LNCaP clone FGC (cell line): ENCODE measurements around the gene MEAK7.

ENCODE experiments used
- DNase-seq: peaks from one replicate; pipeline ENCODE4 v3.0.0-alpha.2; 2011; ENCODE audit warnings: low read depth
- H3K4me3 ChIP-seq: 2 replicates; pipeline ENCODE4 v1.5.1; 2011; ENCODE audit warnings: mild to moderate bottlenecking, low read depth, low read length, control low read depth
- TF ChIP-seq, protein P1 (sequence below): IDR thresholded peaks from 2 replicates; pipeline ENCODE4 v1.5.1; 2012; ENCODE audit warnings: mild to moderate bottlenecking; ENCODE audit not compliant: control insufficient read depth, insufficient read depth; ENCODE audit errors: extremely low read depth

Gene MEAK7

GRCh38 chr16:84500531-84500930 lies 3.9 kb downstream of the MEAK7 start:
- no peak for DNase-seq
- TF ChIP-seq, protein P1, sequence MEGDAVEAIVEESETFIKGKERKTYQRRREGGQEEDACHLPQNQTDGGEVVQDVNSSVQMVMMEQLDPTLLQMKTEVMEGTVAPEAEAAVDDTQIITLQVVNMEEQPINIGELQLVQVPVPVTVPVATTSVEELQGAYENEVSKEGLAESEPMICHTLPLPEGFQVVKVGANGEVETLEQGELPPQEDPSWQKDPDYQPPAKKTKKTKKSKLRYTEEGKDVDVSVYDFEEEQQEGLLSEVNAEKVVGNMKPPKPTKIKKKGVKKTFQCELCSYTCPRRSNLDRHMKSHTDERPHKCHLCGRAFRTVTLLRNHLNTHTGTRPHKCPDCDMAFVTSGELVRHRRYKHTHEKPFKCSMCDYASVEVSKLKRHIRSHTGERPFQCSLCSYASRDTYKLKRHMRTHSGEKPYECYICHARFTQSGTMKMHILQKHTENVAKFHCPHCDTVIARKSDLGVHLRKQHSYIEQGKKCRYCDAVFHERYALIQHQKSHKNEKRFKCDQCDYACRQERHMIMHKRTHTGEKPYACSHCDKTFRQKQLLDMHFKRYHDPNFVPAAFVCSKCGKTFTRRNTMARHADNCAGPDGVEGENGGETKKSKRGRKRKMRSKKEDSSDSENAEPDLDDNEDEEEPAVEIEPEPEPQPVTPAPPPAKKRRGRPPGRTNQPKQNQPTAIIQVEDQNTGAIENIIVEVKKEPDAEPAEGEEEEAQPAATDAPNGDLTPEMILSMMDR, result no peak
- no peak overlapping the region for H3K4me3 ChIP-seq

- TF ChIP-seq, protein P1, result no peak
- H3K4me3 ChIP-seq, result no peak overlapping the region
- DNase-seq, result no peak
These were observed 4.8 kb downstream of the MEAK7 start for GRCh38 chr16:84499638-84500037.

DNA sequence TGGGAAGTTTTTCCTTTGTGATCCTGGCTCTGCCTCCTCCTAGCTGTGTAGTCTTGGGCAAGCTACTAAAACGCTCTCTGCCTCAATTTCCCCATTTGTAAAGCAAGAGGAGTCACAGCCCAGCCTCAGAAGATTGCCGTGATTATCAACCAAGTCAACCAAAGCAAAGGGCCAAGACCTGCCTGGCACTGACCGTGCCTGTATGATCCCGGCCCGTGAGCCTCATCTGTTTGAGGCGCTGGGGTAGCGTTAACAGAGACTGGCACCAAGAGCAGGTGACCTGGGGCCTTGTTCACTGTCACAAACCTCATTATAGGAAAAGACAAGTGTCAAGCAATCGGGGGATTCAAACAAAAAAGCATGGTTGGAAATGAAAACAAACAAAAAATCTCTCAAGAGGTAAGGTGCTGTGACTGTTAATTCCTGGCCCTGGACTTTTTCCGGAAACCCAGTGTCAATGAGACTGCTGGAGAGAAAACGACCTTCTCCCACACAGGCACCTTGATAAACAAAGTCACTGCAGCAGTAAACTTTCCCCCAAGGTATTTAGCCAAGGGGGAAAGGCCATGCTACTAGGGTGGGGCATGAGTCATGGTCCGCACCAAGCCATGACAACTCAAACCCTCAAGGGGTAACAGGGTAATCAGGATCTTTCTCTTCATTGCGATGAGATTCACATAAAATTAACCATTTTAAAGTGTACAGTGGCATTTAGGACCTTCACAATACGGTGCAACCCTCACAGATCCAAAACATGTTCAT lies 5.4 kb downstream of the MEAK7 start:
- DNase-seq, result no peak
- TF ChIP-seq, protein P1, result no peak
- H3K4me3 ChIP-seq, result no peak overlapping the region

DNA sequence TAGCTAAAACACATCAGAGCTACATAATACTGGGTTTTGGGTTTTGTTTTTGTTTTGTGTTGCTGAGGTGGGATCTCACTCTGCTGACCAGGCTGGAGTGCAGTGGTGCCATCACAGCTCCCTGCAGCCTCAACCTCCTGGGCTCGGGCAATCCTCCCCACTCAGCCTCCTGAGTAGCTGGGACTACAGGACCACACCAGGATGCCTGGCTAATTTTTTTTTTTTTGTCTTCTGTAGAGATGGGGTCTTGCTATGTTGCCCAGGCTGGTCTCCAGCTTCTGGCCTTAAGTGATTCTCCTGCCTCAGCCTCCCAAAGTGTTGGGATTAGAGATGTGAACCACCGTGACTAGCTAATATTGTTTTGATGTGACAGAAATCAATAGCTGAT lies 6.2 kb downstream of the MEAK7 start:
- TF ChIP-seq, protein P1, result no peak

GRCh38 chr16:84497418-84498222 lies 6.8 kb downstream of the MEAK7 start:
- no peak for DNase-seq
- TF ChIP-seq, protein P1, result no peak

More for the DNA sequence above, 6.2 kb downstream of the MEAK7 start:
- no peak for DNase-seq
- no peak overlapping the region for H3K4me3 ChIP-seq

DNA sequence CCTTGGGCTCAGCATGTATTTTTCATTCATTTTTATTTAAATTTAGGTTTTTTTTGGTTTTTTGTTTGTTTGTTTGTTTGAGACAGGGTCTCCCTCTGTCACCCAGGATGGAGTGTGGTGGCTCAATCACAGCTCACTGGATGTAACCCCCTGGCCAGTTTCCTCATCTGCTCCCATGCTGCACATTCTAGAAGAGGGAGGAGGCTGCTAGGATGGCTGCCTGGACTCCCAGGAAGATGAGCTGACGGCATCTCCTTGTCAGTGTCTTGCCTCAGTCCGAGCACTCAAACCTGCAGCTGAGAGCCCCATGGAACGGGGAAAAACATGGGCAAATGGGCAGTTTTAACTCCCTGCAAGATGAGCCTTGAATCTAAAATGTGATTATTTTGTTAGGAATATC lies 7.5 kb downstream of the MEAK7 start:
- no peak overlapping the region for H3K4me3 ChIP-seq
- DNase-seq, result no peak
- TF ChIP-seq, protein P1, result no peak

More at GRCh38 chr16:84497418-84498222, 6.8 kb downstream of the MEAK7 start:
- no peak overlapping the region for H3K4me3 ChIP-seq

DNA sequence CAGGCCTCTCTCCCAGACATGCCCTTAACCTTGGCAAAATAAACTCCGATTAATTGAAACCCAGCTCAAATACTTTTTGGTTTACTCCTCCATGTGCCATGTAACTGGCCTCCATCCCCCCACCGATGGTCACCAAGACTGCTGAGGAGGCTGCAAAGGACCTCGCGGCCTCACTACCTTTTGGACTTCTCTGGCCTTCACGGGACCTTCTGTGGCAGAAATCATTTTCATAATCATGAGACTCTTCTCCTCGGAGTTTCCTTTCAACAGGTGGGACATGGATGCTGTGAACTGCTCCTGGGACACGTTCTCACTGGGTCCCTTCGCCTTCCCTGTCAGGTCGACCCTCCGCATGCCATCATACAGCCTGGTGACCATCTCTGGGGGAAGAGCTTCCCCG lies 9.0 kb downstream of the MEAK7 start:
- TF ChIP-seq, protein P1, result no peak
- DNase-seq, result no peak
- H3K4me3 ChIP-seq, result no peak overlapping the region
